Upper lobe of left lung (tissue), 6 donors: ENCODE measurements around the gene ARPP21. TPM values are rescaled to one million over a fixed set of nuclear protein-coding genes. Genes with fewer than 3 reads are reported as not detected.
"Not testable (repeated sequence)": the region's sequence is repeated elsewhere in the genome, so short reads cannot be mapped to it uniquely, and the experiment has no call there.

Source experiments
- ATAC-seq, 2 donors: fragments of 200-7000 bp; cut with Tn5 transposase; one replicate each; pipeline ENCODE4 v1.9.1; 2022; ENCODE audit warnings: mild to moderate bottlenecking in 2 of 2, moderate library complexity in 2 of 2; ENCODE audit not compliant: low FRiP score in 2 of 2
- DNase-seq, 2 donors: peaks; one replicate each; pipeline ENCODE4 v3.0.0-alpha.2; 2019 to 2020
- H3K27ac ChIP-seq, 4 donors: fragments of 200-600 bp; sonication (generic); one replicate each; pipeline ENCODE4 v1.5.1; 2016 to 2019
- H3K27me3 ChIP-seq, 4 donors: fragments of 200-600 bp; sonication (generic); one replicate each; pipeline ENCODE4 v1.5.1; 2017 to 2019
- H3K36me3 ChIP-seq, 4 donors: fragments of 200-600 bp; sonication (generic); one replicate each; pipeline ENCODE4 v1.5.1; 2016 to 2019
- H3K4me1 ChIP-seq, 4 donors: fragments of 200-600 bp; sonication (generic); one replicate each; pipeline ENCODE4 v1.5.1; 2018 to 2019
- H3K4me3 ChIP-seq, 4 donors: fragments of 200-600 bp; sonication (generic); one replicate each; pipeline ENCODE4 v1.5.1; 2017 to 2019; ENCODE audit warnings: mild to moderate bottlenecking in 2 of 4, moderate library complexity in 1 of 4
- H3K9me3 ChIP-seq, 4 donors: fragments of 200-600 bp; sonication (generic); one replicate each; pipeline ENCODE4 v1.5.1; 2018 to 2019
- EP300 ChIP-seq, 4 donors: sonication (generic); formaldehyde crosslinking; IDR thresholded peaks; one replicate each; pipeline ENCODE4 v1.5.1; 2017; ENCODE audit warnings: antibody characterized with exemption in 4 of 4, control low read depth in 2 of 4
- POLR2A ChIP-seq, 4 donors: fragments of 450-650 bp; IDR thresholded peaks; one replicate each; pipeline ENCODE4 v1.5.1; 2016 to 2017; ENCODE audit warnings: antibody characterized with exemption in 4 of 4, mild to moderate bottlenecking in 2 of 4
- POLR2AphosphoS5 ChIP-seq, 2 donors: sonication (generic); formaldehyde crosslinking; IDR thresholded peaks; one replicate each; pipeline ENCODE4 v1.5.1; 2017; ENCODE audit warnings: antibody characterized with exemption in 2 of 2
- WGBS, 2 donors: methylation state at CpG; one replicate each; pipeline ENCODE4 v1.1.5; 2017 to 2018; 5-methylcytosine and 5-hydroxymethylcytosine counted together
- small RNA-seq, 4 donors: library from RNA; depleted of rRNA; stranded (forward); fragments of <200 nt; gene quantifications; one replicate each; pipeline ENCODE3, GENCODE V24; 2016
- total RNA-seq, 6 donors: library from RNA; depleted of rRNA in 4 of 6; stranded (reverse); fragments of >200 nt in 4 of 6; gene quantifications; one replicate each; pipeline versions ENCODE4 v1.1.0 to v1.2.1, GENCODE V29; 2016 to 2021
- TF ChIP-seq, protein P1 (sequence below), 6 experiments: fragments of 450-650 bp in 4 of 6; fragments of 200-600 bp in 2 of 6; sonication (generic) in 2 of 6; IDR thresholded peaks; one replicate each; pipeline ENCODE4 v1.5.1; 2016 to 2019; ENCODE audit warnings: antibody characterized with exemption in 6 of 6
- donor health status: DM: no; HTN: no; CAD: no; lungs with moderate emphysema.
- donor health status: DM: no; HTN: yes; CAD: no; lungs with severe emphysema.

ARPP21 gene
- total RNA-seq, 6 donors from 2014 or later = not detected

- TF ChIP-seq POLR2AphosphoS5 (IDR thresholded peaks at IDR 0.05) = no peak
- TF ChIP-seq, protein P1, sequence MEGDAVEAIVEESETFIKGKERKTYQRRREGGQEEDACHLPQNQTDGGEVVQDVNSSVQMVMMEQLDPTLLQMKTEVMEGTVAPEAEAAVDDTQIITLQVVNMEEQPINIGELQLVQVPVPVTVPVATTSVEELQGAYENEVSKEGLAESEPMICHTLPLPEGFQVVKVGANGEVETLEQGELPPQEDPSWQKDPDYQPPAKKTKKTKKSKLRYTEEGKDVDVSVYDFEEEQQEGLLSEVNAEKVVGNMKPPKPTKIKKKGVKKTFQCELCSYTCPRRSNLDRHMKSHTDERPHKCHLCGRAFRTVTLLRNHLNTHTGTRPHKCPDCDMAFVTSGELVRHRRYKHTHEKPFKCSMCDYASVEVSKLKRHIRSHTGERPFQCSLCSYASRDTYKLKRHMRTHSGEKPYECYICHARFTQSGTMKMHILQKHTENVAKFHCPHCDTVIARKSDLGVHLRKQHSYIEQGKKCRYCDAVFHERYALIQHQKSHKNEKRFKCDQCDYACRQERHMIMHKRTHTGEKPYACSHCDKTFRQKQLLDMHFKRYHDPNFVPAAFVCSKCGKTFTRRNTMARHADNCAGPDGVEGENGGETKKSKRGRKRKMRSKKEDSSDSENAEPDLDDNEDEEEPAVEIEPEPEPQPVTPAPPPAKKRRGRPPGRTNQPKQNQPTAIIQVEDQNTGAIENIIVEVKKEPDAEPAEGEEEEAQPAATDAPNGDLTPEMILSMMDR (IDR thresholded peaks at IDR 0.05) = no peak
- no peak for TF ChIP-seq POLR2A (IDR thresholded peaks at IDR 0.05)
- no peak for TF ChIP-seq EP300 (IDR thresholded peaks at IDR 0.05)
- H3K9me3 ChIP-seq = no peaks in the 10 kb centered on the region
- WGBS, 2 donors = 67 to 68% methylated on average over 4 of the region's 4 CpGs
- ATAC-seq (no peak), DNase-seq (no peak)
- no peaks in the 10 kb centered on the region for H3K4me1 ChIP-seq
- H3K36me3 ChIP-seq = no peaks in the 10 kb centered on the region
- H3K4me3 ChIP-seq = no peak overlapping the region
- H3K27ac ChIP-seq = no peak overlapping the region
- no peaks in the 10 kb centered on the region for H3K27me3 ChIP-seq
These were observed 175.2 kb downstream of the ARPP21 start for GRCh38 chr3:35814531-35814930.

- H3K4me1 ChIP-seq, ATAC-seq, H3K4me3 ChIP-seq, H3K36me3 ChIP-seq, H3K9me3 ChIP-seq, DNase-seq, H3K27me3 ChIP-seq, H3K27ac ChIP-seq: not testable (repeated sequence)
These were observed 176.5 kb downstream of the ARPP21 start for GRCh38 chr3:35815796-35816195.

- no peaks in the 10 kb centered on the region for H3K9me3 ChIP-seq
- WGBS, 2 donors = 62 to 65% methylated on average over 4 of the region's 4 CpGs
- no peaks in the 10 kb centered on the region for H3K36me3 ChIP-seq
- no peak for TF ChIP-seq POLR2A (IDR thresholded peaks at IDR 0.05)
- TF ChIP-seq, protein P1 (IDR thresholded peaks at IDR 0.05) = no peak
- no peak for TF ChIP-seq POLR2AphosphoS5 (IDR thresholded peaks at IDR 0.05)
- TF ChIP-seq EP300 (IDR thresholded peaks at IDR 0.05) = no peak
- ATAC-seq (no peak), DNase-seq (no peak)
- H3K4me3 ChIP-seq = no peak overlapping the region
- H3K4me1 ChIP-seq = no peaks in the 10 kb centered on the region
- H3K27ac ChIP-seq = no peak overlapping the region
- no peaks in the 10 kb centered on the region for H3K27me3 ChIP-seq
These were observed 177.9 kb downstream of the ARPP21 start for GRCh38 chr3:35817216-35817615.

GRCh38 chr3:35832140-35832571 lies 192.8 kb downstream of the ARPP21 start:
- Histone ChIP-seq H3K4me3 (no peak overlapping the region), H3K4me1 (no peaks in the 10 kb centered on the region), H3K9me3 (no peaks in the 10 kb centered on the region), H3K27me3 (no peaks in the 10 kb centered on the region), H3K36me3 (no peaks in the 10 kb centered on the region), H3K27ac (no peak overlapping the region)
- no peak for ATAC-seq
- no peak for DNase-seq
- WGBS, 2 donors = 61 to 63% methylated on average over 5 of the region's 5 CpGs
- no peak for TF ChIP-seq POLR2A (IDR thresholded peaks at IDR 0.05)
- no peak for TF ChIP-seq POLR2AphosphoS5 (IDR thresholded peaks at IDR 0.05)
- TF ChIP-seq, protein P1 (IDR thresholded peaks at IDR 0.05) = no peak
- TF ChIP-seq EP300 (IDR thresholded peaks at IDR 0.05) = no peak

Small RNA genes lying within 50 kb of the gene (small RNA-seq; reads per million reads assigned to genes)
- 0 to 0.14 (median 0.03) reads per million in 4 donors for gene MIR128-2
